Measurements from ENCODE around the gene MAGI1. TPM values are rescaled to one million over a fixed set of nuclear protein-coding genes. Genes with fewer than 3 reads are reported as not detected.
A peak's percentile ranks its signal among the peaks of the same experiment; 100 is the strongest.

The MAGI1 gene
- total RNA-seq, 1 donor from 2014 or later, result 18.7 TPM

DNA sequence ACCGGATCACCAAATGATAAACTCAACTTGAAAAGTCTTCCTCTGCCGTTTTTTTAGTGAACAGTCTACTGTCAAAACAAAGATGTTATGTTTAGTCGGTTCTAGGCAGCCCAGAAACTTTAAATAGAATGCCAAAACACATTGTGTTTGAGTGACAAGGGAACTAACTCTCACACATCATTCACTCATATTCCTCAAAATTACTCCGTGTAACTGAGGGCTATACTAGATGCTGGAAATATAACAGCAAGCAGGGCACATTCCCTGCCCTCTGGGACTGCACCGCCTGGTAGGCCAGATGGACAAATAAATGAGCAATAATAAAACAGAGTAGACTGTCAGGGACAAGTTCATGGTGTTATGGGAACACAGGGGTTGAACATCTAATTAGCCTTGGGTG lies 251.4 kb downstream of the MAGI1 start:
- TF ChIP-seq, protein P1, sequence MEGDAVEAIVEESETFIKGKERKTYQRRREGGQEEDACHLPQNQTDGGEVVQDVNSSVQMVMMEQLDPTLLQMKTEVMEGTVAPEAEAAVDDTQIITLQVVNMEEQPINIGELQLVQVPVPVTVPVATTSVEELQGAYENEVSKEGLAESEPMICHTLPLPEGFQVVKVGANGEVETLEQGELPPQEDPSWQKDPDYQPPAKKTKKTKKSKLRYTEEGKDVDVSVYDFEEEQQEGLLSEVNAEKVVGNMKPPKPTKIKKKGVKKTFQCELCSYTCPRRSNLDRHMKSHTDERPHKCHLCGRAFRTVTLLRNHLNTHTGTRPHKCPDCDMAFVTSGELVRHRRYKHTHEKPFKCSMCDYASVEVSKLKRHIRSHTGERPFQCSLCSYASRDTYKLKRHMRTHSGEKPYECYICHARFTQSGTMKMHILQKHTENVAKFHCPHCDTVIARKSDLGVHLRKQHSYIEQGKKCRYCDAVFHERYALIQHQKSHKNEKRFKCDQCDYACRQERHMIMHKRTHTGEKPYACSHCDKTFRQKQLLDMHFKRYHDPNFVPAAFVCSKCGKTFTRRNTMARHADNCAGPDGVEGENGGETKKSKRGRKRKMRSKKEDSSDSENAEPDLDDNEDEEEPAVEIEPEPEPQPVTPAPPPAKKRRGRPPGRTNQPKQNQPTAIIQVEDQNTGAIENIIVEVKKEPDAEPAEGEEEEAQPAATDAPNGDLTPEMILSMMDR (IDR thresholded peaks at IDR 0.05), result no peak
- Mint-ChIP-seq H3K36me3 (ENCODE audit: low read depth) (no peaks in the 10 kb centered on the region), H3K9me3 (ENCODE audit: low read depth) (no peaks in the 10 kb centered on the region), H3K4me3 (ENCODE audit: unreplicated experiment) (peak overlapping the region; percentile 21), H3K27me3 (ENCODE audit: low read depth) (no peaks in the 10 kb centered on the region), H3K4me1 (ENCODE audit: low read depth) (peaks cover 40% of the 10 kb centered on the region), H3K27ac (ENCODE audit: unreplicated experiment) (peak overlapping the region; percentile 84)
- DNase-seq (ENCODE audit: low spot score), result no peak

DNA sequence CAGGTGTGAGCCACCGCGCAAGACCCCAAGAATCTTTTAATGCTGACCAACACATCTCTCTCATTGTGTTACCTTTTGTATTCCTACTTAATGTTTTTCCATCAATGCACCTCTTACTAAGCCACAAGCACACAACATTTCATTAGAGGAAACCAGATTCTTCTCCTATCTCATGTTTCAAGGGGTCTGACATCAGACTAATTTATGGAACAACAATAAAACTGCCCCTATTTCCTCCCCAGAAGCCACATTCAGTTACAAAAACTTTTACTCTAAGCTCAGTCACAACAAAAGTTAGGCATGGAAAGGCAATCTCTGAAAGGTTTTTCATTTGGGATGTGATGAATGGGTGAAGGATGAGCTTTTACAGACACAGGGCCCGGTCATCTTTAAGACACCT lies 251.8 kb downstream of the MAGI1 start:
- Mint-ChIP-seq H3K36me3 (ENCODE audit: low read depth) (no peaks in the 10 kb centered on the region), H3K27me3 (ENCODE audit: low read depth) (no peaks in the 10 kb centered on the region), H3K4me1 (ENCODE audit: low read depth) (peaks cover 40% of the 10 kb centered on the region), H3K4me3 (ENCODE audit: unreplicated experiment) (no peak overlapping the region), H3K9me3 (ENCODE audit: low read depth) (no peaks in the 10 kb centered on the region), H3K27ac (ENCODE audit: unreplicated experiment) (peak overlapping the region; percentile 84)
- TF ChIP-seq, protein P1 (IDR thresholded peaks at IDR 0.05), result no peak
- no peak for DNase-seq (ENCODE audit: low spot score)

DNA sequence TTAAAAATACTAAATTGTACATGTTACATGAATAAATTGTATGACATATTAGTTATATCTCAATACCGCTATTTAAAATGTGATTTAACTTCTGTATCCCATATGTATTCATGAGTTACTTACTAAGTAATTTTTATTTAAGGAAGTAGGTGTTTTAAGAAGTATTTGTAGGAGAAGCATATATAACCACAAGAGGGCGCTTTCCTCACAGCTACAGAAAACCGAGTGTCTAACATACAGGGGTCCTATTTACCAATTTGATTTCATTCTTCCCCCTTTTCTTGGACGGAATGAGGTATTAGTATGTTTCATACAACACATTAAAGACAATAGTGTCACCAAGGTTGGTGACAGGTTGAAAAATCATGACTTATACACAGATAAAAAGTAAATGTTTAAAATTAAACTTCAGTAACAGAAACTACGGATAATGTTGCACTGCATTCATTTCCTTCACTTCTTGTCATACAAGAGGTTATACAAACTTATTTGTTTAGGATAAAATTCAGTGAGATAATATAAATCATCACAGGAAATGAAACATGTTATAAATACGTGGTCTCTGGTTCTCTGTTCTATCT lies 253.6 kb downstream of the MAGI1 start:
- H3K9me3 Mint-ChIP-seq (ENCODE audit: low read depth), result no peaks in the 10 kb centered on the region
- TF ChIP-seq, protein P1 (IDR thresholded peaks at IDR 0.05), result peak; percentile 98
- H3K36me3 Mint-ChIP-seq (ENCODE audit: low read depth), result no peaks in the 10 kb centered on the region
- peak overlapping the region; percentile 95 for H3K27ac Mint-ChIP-seq (ENCODE audit: unreplicated experiment)
- DNase-seq (ENCODE audit: low spot score), result no peak
- no peak overlapping the region for H3K4me3 Mint-ChIP-seq (ENCODE audit: unreplicated experiment)
- H3K27me3 Mint-ChIP-seq (ENCODE audit: low read depth), result no peaks in the 10 kb centered on the region
- peaks cover 45% of the 10 kb centered on the region for H3K4me1 Mint-ChIP-seq (ENCODE audit: low read depth)

DNA sequence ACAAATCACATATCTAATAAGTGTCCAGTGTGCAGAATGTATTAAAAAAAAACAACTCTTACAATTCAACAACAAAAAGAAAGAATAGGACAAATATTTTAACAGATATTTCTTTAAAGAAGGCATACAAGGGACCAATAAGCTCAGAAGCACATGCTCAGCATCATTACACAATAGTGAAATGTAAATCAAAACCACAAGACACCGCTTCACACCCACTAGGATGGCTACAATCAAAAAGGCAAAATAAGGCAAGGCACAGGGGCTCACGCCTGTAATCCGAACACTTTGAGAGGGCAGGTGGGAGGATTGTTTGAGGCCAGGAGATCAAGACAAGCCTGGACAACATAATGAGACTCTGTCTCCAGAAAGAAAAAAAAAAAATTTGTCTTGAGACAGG lies 255.6 kb downstream of the MAGI1 start:
- no peaks in the 10 kb centered on the region for H3K27me3 Mint-ChIP-seq (ENCODE audit: low read depth)
- peak overlapping the region; percentile 70 for H3K27ac Mint-ChIP-seq (ENCODE audit: unreplicated experiment)
- TF ChIP-seq, protein P1 (IDR thresholded peaks at IDR 0.05), result no peak
- H3K9me3 Mint-ChIP-seq (ENCODE audit: low read depth), result no peaks in the 10 kb centered on the region
- H3K36me3 Mint-ChIP-seq (ENCODE audit: low read depth), result no peaks in the 10 kb centered on the region
- no peak overlapping the region for H3K4me3 Mint-ChIP-seq (ENCODE audit: unreplicated experiment)
- H3K4me1 Mint-ChIP-seq (ENCODE audit: low read depth), result peaks cover 51% of the 10 kb centered on the region
- no peak for DNase-seq (ENCODE audit: low spot score)

DNA sequence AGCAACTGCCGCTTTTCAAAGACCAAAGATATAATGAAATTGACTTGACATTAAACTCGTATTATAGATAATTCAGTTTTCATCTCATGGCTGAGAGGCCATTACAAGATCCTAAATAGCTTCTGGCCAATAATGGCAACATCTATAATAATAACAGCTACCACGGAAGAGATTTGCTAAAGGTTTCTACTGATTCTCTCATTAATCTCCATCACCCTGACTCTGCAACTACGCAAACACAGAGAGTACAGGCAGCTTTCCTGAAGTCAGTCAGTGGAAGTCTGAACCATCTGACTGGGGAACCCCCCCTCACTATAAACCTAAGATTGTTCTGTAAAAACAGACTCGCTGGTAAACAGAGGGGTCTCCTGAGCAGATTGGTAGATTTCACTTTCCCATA lies 257.1 kb downstream of the MAGI1 start:
- H3K4me1 Mint-ChIP-seq (ENCODE audit: low read depth), result peaks cover 39% of the 10 kb centered on the region
- H3K9me3 Mint-ChIP-seq (ENCODE audit: low read depth), result no peaks in the 10 kb centered on the region
- DNase-seq (ENCODE audit: low spot score), result no peak
- no peaks in the 10 kb centered on the region for H3K27me3 Mint-ChIP-seq (ENCODE audit: low read depth)
- TF ChIP-seq, protein P1 (IDR thresholded peaks at IDR 0.05), result no peak
- H3K36me3 Mint-ChIP-seq (ENCODE audit: low read depth), result no peaks in the 10 kb centered on the region
- no peak overlapping the region for H3K27ac Mint-ChIP-seq (ENCODE audit: unreplicated experiment)
- no peak overlapping the region for H3K4me3 Mint-ChIP-seq (ENCODE audit: unreplicated experiment)
